Gastroesophageal sphincter (tissue), 4 donors: ENCODE data around the gene TSPOAP1. TPM values are rescaled to one million over a fixed set of nuclear protein-coding genes. Genes with fewer than 3 reads are reported as not detected.

Experiments used
- ATAC-seq: fragments of 150-250 bp; one replicate; pipeline ENCODE4 v1.9.1; 2016; ENCODE audit warnings: mild to moderate bottlenecking, moderate library complexity
- H3K27ac ChIP-seq, 4 donors: fragments of 200-600 bp; sonication (generic) in 3 of 4; 1 replicate in 3 of 4; 2 replicates in 1 of 4; pipeline ENCODE4 v1.5.1; 2016 to 2019
- H3K27me3 ChIP-seq: fragments of 200-600 bp; sonication (generic); one replicate; pipeline ENCODE4 v1.5.1; 2019
- H3K36me3 ChIP-seq, 2 donors: fragments of 200-600 bp; sonication (generic); one replicate each; pipeline ENCODE4 v1.5.1; 2019; ENCODE audit warnings: control low read depth in 1 of 2
- H3K4me1 ChIP-seq, 3 donors: fragments of 200-600 bp; sonication (generic); 1 replicate in 2 of 3; 2 replicates in 1 of 3; pipeline ENCODE4 v1.5.1; 2016 to 2019; ENCODE audit warnings: control low read depth in 2 of 3
- H3K4me3 ChIP-seq, 2 donors: fragments of 200-600 bp; sonication (generic); one replicate each; pipeline ENCODE4 v1.5.1; 2019; ENCODE audit warnings: mild to moderate bottlenecking in 1 of 2, moderate library complexity in 1 of 2
- H3K9me3 ChIP-seq, 3 donors: fragments of 200-600 bp; sonication (generic); one replicate each; pipeline ENCODE4 v1.5.1; 2017 to 2019; ENCODE audit warnings: control low read depth in 2 of 3
- CTCF ChIP-seq, 4 experiments: fragments of 200-600 bp in 2 of 4; fragments of 450-650 bp in 2 of 4; sonication (generic) in 1 of 4; IDR thresholded peaks; one replicate each; pipeline ENCODE4 v1.5.1; 2017 to 2019; ENCODE audit warnings: antibody characterized with exemption in 4 of 4, mild to moderate bottlenecking in 2 of 4, moderate library complexity in 2 of 4
- EP300 ChIP-seq: sonication (generic); formaldehyde crosslinking; IDR thresholded peaks from one replicate; pipeline ENCODE4 v1.6.1; 2017; ENCODE audit warnings: antibody characterized with exemption, mild to moderate bottlenecking
- POLR2A ChIP-seq, 2 donors: fragments of 450-650 bp; IDR thresholded peaks; one replicate each; pipeline ENCODE4 v1.6.1; 2017; ENCODE audit warnings: antibody characterized with exemption in 2 of 2, mild to moderate bottlenecking in 2 of 2, moderate library complexity in 1 of 2
- POLR2AphosphoS5 ChIP-seq: sonication (generic); formaldehyde crosslinking; IDR thresholded peaks from one replicate; pipeline ENCODE4 v1.6.1; 2017; ENCODE audit warnings: antibody characterized with exemption
- WGBS, 2 donors: methylation state at CpG; one replicate each; pipeline ENCODE4 v1.1.5; 2018; ENCODE audit warnings: low coverage in 1 of 2; 5-methylcytosine and 5-hydroxymethylcytosine counted together
- total RNA-seq, 4 donors: library from RNA; depleted of rRNA; stranded (reverse); fragments of >200 nt; gene quantifications; one replicate each; pipeline ENCODE4 v1.1.0, GENCODE V29; 2016

TSPOAP1 gene
- total RNA-seq, 4 donors from 2014 or later, result 7.4 to 44.8 (median 23.0) TPM

GRCh38 chr17:58317421-58318064 lies 11.1 kb downstream of the TSPOAP1 start:
- ATAC-seq, result peak; percentile 23
- TF ChIP-seq POLR2AphosphoS5 (no peak), POLR2A (IDR thresholded peaks at IDR 0.05) (no peak), CTCF (IDR thresholded peaks at IDR 0.05) (peak in 3 of 4 experiments; percentile 32 to 51 (median 47)), EP300 (no peak)
- no peak overlapping the region for H3K4me3 ChIP-seq
- H3K9me3 ChIP-seq, result no peaks in the 10 kb centered on the region
- H3K27me3 ChIP-seq, result no peaks in the 10 kb centered on the region
- no peak overlapping the region for H3K27ac ChIP-seq
- H3K4me1 ChIP-seq, result no peaks in the 10 kb centered on the region
- WGBS, 2 donors, result 9 to 30% methylated on average over 2 to 4 of the region's 5 CpGs
- H3K36me3 ChIP-seq, result peaks cover 0 to 49% of the 10 kb centered on the region in 2 donors

DNA sequence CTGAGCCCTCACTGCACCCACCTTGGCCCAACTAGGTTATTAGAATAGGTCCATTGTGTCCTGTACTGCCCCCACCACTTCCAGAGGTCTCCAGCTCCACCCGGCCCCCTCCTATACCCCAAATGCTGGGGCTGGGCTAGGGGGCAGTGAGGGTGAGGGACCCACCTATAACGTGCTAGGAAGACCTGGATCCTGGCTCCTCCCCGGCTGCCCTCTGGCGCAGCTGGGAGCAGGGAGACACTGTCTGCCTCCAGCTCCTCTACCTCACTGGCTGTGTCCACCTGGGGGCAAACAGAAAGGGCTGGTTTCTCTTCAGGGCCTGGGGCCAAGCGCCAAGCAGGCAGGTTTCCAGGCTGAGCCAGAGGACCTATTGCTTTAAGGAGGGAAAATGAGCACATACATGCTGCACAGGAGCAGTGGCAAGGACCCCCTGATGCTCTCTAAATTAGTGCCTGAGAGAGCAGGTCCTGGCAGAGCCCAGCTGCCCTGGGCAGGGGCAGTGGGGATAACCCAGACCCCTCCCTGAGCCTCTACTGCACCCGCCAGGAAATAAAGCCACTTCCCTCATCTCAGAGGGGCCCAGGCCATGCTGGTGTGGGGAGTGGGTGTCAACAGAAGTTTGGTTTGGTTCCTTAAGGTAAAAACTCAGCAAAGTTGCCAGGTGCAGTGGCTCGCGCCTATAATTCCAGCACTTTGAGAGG lies 12.2 kb downstream of the TSPOAP1 start:
- peaks cover 0 to 47% of the 10 kb centered on the region in 2 donors for H3K36me3 ChIP-seq
- no peaks in the 10 kb centered on the region for H3K9me3 ChIP-seq
- ATAC-seq, result no peak
- no peaks in the 10 kb centered on the region for H3K27me3 ChIP-seq
- WGBS, 2 donors, result 69 to 87% methylated on average over 2 to 3 of the region's 8 CpGs
- H3K27ac ChIP-seq, result no peak overlapping the region
- H3K4me3 ChIP-seq, result no peak overlapping the region
- TF ChIP-seq CTCF (IDR thresholded peaks at IDR 0.05) (no peak), EP300 (no peak), POLR2AphosphoS5 (no peak), POLR2A (IDR thresholded peaks at IDR 0.05) (no peak)
- H3K4me1 ChIP-seq, result no peaks in the 10 kb centered on the region

DNA sequence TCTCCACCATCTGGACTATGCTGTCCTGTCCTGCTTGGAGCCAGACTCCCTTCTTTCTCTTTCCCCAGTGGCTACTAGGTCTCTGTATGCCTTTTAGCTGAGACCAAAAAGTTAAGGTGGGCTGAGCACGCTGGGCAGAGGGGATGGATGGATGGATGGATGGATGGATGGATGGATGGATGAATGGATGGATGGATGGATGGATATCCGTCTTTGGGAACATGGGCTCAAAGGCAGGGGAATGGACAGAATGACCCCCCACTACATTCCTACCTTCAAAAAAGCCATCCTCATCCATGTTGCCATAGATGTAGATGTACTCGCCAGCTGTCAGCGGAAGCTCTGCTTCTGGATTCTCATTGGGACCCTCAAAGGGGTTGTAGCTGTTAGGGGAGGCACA lies 12.8 kb downstream of the TSPOAP1 start:
- Histone ChIP-seq H3K9me3 (no peaks in the 10 kb centered on the region), H3K4me1 (no peaks in the 10 kb centered on the region), H3K36me3 (peaks cover 0 to 49% of the 10 kb centered on the region in 2 donors), H3K27ac (no peak overlapping the region), H3K27me3 (no peaks in the 10 kb centered on the region), H3K4me3 (no peak overlapping the region)
- WGBS, 2 donors, result 79% methylated on average over 3 of the region's 4 CpGs; no CpG with 5 or more reads in 1 of the 2 donors
- TF ChIP-seq POLR2A (IDR thresholded peaks at IDR 0.05) (no peak), POLR2AphosphoS5 (no peak), EP300 (no peak), CTCF (IDR thresholded peaks at IDR 0.05) (no peak)
- no peak for ATAC-seq

DNA sequence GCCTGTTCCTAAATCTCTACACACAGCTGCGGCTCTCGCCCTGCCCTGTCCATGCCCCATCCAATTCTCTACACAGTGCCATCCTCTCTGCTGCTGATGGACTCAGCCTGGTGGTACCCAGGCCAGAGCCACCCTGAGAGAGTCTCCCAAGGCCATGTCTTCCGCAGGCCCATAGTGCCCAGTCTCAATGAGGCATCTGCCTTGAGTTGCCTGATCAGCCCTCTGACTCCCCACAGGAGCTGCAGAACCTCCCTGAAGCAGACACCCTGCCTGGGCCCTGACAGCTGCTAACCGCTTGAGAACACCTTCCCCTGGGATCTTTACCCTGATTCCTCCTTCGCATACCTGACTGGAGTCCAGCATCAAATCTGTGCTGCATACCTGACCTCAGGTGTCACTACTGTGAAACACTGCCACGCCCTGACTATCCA lies 13.3 kb downstream of the TSPOAP1 start:
- TF ChIP-seq POLR2A (IDR thresholded peaks at IDR 0.05) (no peak), POLR2AphosphoS5 (no peak), CTCF (IDR thresholded peaks at IDR 0.05) (no peak), EP300 (no peak)
- 89 to 100% methylated on average over 2 to 4 of the region's 6 CpGs for WGBS, 2 donors
- no peak overlapping the region for H3K4me3 ChIP-seq
- H3K27ac ChIP-seq, result no peak overlapping the region
- no peaks in the 10 kb centered on the region for H3K4me1 ChIP-seq
- no peaks in the 10 kb centered on the region for H3K9me3 ChIP-seq
- H3K27me3 ChIP-seq, result no peaks in the 10 kb centered on the region
- H3K36me3 ChIP-seq, result peaks cover 0 to 50% of the 10 kb centered on the region in 2 donors
- no peak for ATAC-seq

- H3K9me3 ChIP-seq, result no peaks in the 10 kb centered on the region
- 71 to 89% methylated on average over 3 to 6 of the region's 6 CpGs for WGBS, 2 donors
- H3K27me3 ChIP-seq, result no peaks in the 10 kb centered on the region
- H3K4me1 ChIP-seq, result no peaks in the 10 kb centered on the region
- TF ChIP-seq POLR2A (IDR thresholded peaks at IDR 0.05), result no peak
- TF ChIP-seq CTCF (IDR thresholded peaks at IDR 0.05), result no peak
- TF ChIP-seq POLR2AphosphoS5, result no peak
- no peak for TF ChIP-seq EP300
- ATAC-seq, result no peak
- no peak overlapping the region for H3K27ac ChIP-seq
- H3K36me3 ChIP-seq, result peaks cover 0 to 51% of the 10 kb centered on the region in 2 donors
- no peak overlapping the region for H3K4me3 ChIP-seq
Observed at GRCh38 chr17:58314706-58315015, 13.9 kb downstream of the TSPOAP1 start.
